Measurements from ENCODE around the gene UBE2Q1. TPM values are rescaled to one million over a fixed set of nuclear protein-coding genes. Genes with fewer than 3 reads are reported as not detected.

The UBE2Q1 gene
- total RNA-seq = 33.0 TPM
- 49.4 TPM for polyA plus RNA-seq
- long read RNA-seq, donor 1, partial matches to known transcripts = 0 of 3 reads
- long read RNA-seq, donor 1, other reads (novel, unspliced or antisense) = 0 of 3 reads
- long read RNA-seq, donor 2, transcript UBE2Q1-201 (13 exons, 3,210 nt) = major isoform, 53 of 68 reads
- long read RNA-seq, donor 2, partial matches to known transcripts = 15 of 68 reads
- long read RNA-seq, donor 2, other reads (novel, unspliced or antisense) = 0 of 68 reads
- long read RNA-seq, donor 3, transcript UBE2Q1-201 (13 exons, 3,210 nt) = major isoform, 30 of 30 reads
- long read RNA-seq, donor 3, partial matches to known transcripts = 0 of 30 reads
- long read RNA-seq, donor 3, other reads (novel, unspliced or antisense) = 0 of 30 reads
- long read RNA-seq, donor 4, transcript UBE2Q1-201 (13 exons, 3,210 nt) = major isoform, 17 of 17 reads
- long read RNA-seq, donor 4, partial matches to known transcripts = 0 of 17 reads
- long read RNA-seq, donor 4, other reads (novel, unspliced or antisense) = 0 of 17 reads
- long read RNA-seq, donor 5, transcript UBE2Q1-201 (13 exons, 3,210 nt) = major isoform, 50 of 82 reads
- long read RNA-seq, donor 5, partial matches to known transcripts = 32 of 82 reads
- long read RNA-seq, donor 5, other reads (novel, unspliced or antisense) = 0 of 82 reads
- long read RNA-seq, donor 6, transcript UBE2Q1-201 (13 exons, 3,210 nt) = major isoform, 24 of 31 reads
- long read RNA-seq, donor 6, partial matches to known transcripts = 7 of 31 reads
- long read RNA-seq, donor 6, other reads (novel, unspliced or antisense) = 0 of 31 reads
- long read RNA-seq, donor 7, transcript UBE2Q1-201 (13 exons, 3,210 nt) = major isoform, 18 of 18 reads
- long read RNA-seq, donor 7, partial matches to known transcripts = 0 of 18 reads
- long read RNA-seq, donor 7, other reads (novel, unspliced or antisense) = 0 of 18 reads
- long read RNA-seq, donor 8, partial matches to known transcripts = 5 of 9 reads
- long read RNA-seq, donor 8, other reads (novel, unspliced or antisense) = 0 of 9 reads
- long read RNA-seq, donor 9, transcript UBE2Q1-201 (13 exons, 3,210 nt) = major isoform, 12 of 12 reads
- long read RNA-seq, donor 9, partial matches to known transcripts = 0 of 12 reads
- long read RNA-seq, donor 9, other reads (novel, unspliced or antisense) = 0 of 12 reads
- long read RNA-seq, donor 10, transcript UBE2Q1-201 (13 exons, 3,210 nt) = major isoform, 16 of 30 reads
- long read RNA-seq, donor 10, partial matches to known transcripts = 14 of 30 reads
- long read RNA-seq, donor 10, other reads (novel, unspliced or antisense) = 0 of 30 reads

GRCh38 chr1:154557939-154558719, at the start of gene UBE2Q1:
UBE2Q1 (minus strand) TSS chr1:154558662; CDS start chr1:154558553, 109 bp downstream.
- Histone ChIP-seq H3K9me3 (ENCODE audit: control insufficient read depth in 2 of 2, insufficient read depth in 1 of 2, low read length in 1 of 2) (no peaks in the 10 kb centered on the region), H3K27me3 (ENCODE audit: control insufficient read depth in 2 of 2, insufficient read depth in 1 of 2, low read length in 1 of 2) (no peaks in the 10 kb centered on the region), H3K4me1 (ENCODE audit: control insufficient read depth in 2 of 2, insufficient read depth in 2 of 2, low read length in 2 of 2) (peaks cover 18 to 31% of the 10 kb centered on the region in 2 donors), H3K36me3 (ENCODE audit: control insufficient read depth in 2 of 2, insufficient read depth in 2 of 2, low read length in 1 of 2) (peaks cover 26 to 29% of the 10 kb centered on the region in 2 donors), H3K4me3 (ENCODE audit: low read length in 2 of 2) (peak within 1 kb of the TSS; percentile 79 to 92), H3K27ac (ENCODE audit: low read depth in 1 of 2, low read length in 1 of 2) (peak within 1 kb of the TSS; percentile 87 to 90)
- peak in 3 of 9 donors; percentile 4 to 46 (median 42) for DNase-seq (ENCODE audit: low read depth in 6 of 9, low spot score in 9 of 9)
- WGBS = 1% methylated on average over 68 of the region's 69 CpGs

GRCh38 chr1:154607609-154608396, 49.3 kb upstream of the UBE2Q1 start, which contains the start of gene ADAR:
ADAR (minus strand) TSS chr1:154608186; CDS start chr1:154608006, 180 bp downstream.
- H3K27ac ChIP-seq (ENCODE audit: low read depth in 1 of 2, low read length in 1 of 2) = peak within 1 kb of the TSS; percentile 94 to 98
- under 1% methylated on average over 59 of the region's 59 CpGs for WGBS
- no peaks in the 10 kb centered on the region for H3K27me3 ChIP-seq (ENCODE audit: control insufficient read depth in 2 of 2, insufficient read depth in 1 of 2, low read length in 1 of 2)
- peaks cover 25 to 53% of the 10 kb centered on the region in 2 donors for H3K4me1 ChIP-seq (ENCODE audit: control insufficient read depth in 2 of 2, insufficient read depth in 2 of 2, low read length in 2 of 2)
- H3K4me3 ChIP-seq (ENCODE audit: low read length in 2 of 2) = peak within 1 kb of the TSS; percentile 72 to 89
- peaks cover 6 to 20% of the 10 kb centered on the region in 2 donors for H3K36me3 ChIP-seq (ENCODE audit: control insufficient read depth in 2 of 2, insufficient read depth in 2 of 2, low read length in 1 of 2)
- no peaks in the 10 kb centered on the region for H3K9me3 ChIP-seq (ENCODE audit: control insufficient read depth in 2 of 2, insufficient read depth in 1 of 2, low read length in 1 of 2)
- peak; percentile 78 to 96 (median 87) for DNase-seq (ENCODE audit: low read depth in 6 of 9, low spot score in 9 of 9)

GRCh38 chr1:154607106-154607608, 48.7 kb upstream of the UBE2Q1 start:
- Histone ChIP-seq H3K36me3 (ENCODE audit: control insufficient read depth in 2 of 2, insufficient read depth in 2 of 2, low read length in 1 of 2) (peaks cover 11 to 26% of the 10 kb centered on the region in 2 donors), H3K9me3 (ENCODE audit: control insufficient read depth in 2 of 2, insufficient read depth in 1 of 2, low read length in 1 of 2) (no peaks in the 10 kb centered on the region), H3K27ac (ENCODE audit: low read depth in 1 of 2, low read length in 1 of 2) (peak overlapping the region; percentile 94 to 98), H3K27me3 (ENCODE audit: control insufficient read depth in 2 of 2, insufficient read depth in 1 of 2, low read length in 1 of 2) (no peaks in the 10 kb centered on the region), H3K4me1 (ENCODE audit: control insufficient read depth in 2 of 2, insufficient read depth in 2 of 2, low read length in 2 of 2) (peaks cover 25 to 53% of the 10 kb centered on the region in 2 donors), H3K4me3 (ENCODE audit: low read length in 2 of 2) (peak overlapping the region; percentile 72 to 89)
- peak in 1 of 9 donors; percentile 48 for DNase-seq (ENCODE audit: low read depth in 6 of 9, low spot score in 9 of 9)
- WGBS = 18% methylated on average over 11 of the region's 11 CpGs

- WGBS = 96% methylated on average over 2 of the region's 2 CpGs
- H3K4me3 ChIP-seq (ENCODE audit: low read length in 2 of 2) = no peak overlapping the region
- H3K4me1 ChIP-seq (ENCODE audit: control insufficient read depth in 2 of 2, insufficient read depth in 2 of 2, low read length in 2 of 2) = peaks cover 25 to 49% of the 10 kb centered on the region in 2 donors
- no peak for DNase-seq (ENCODE audit: low read depth in 6 of 9, low spot score in 9 of 9)
- H3K9me3 ChIP-seq (ENCODE audit: control insufficient read depth in 2 of 2, insufficient read depth in 1 of 2, low read length in 1 of 2) = no peaks in the 10 kb centered on the region
- peaks cover 28 to 42% of the 10 kb centered on the region in 2 donors for H3K36me3 ChIP-seq (ENCODE audit: control insufficient read depth in 2 of 2, insufficient read depth in 2 of 2, low read length in 1 of 2)
- no peaks in the 10 kb centered on the region for H3K27me3 ChIP-seq (ENCODE audit: control insufficient read depth in 2 of 2, insufficient read depth in 1 of 2, low read length in 1 of 2)
- H3K27ac ChIP-seq (ENCODE audit: low read depth in 1 of 2, low read length in 1 of 2) = no peak overlapping the region
These were observed 47.1 kb upstream of the UBE2Q1 start for GRCh38 chr1:154605534-154605933.

- Histone ChIP-seq H3K4me1 (ENCODE audit: control insufficient read depth in 2 of 2, insufficient read depth in 2 of 2, low read length in 2 of 2) (peaks cover 10 to 32% of the 10 kb centered on the region in 2 donors), H3K27ac (ENCODE audit: low read depth in 1 of 2, low read length in 1 of 2) (no peak overlapping the region), H3K27me3 (ENCODE audit: control insufficient read depth in 2 of 2, insufficient read depth in 1 of 2, low read length in 1 of 2) (no peaks in the 10 kb centered on the region), H3K36me3 (ENCODE audit: control insufficient read depth in 2 of 2, insufficient read depth in 2 of 2, low read length in 1 of 2) (peaks cover 42 to 59% of the 10 kb centered on the region in 2 donors), H3K4me3 (ENCODE audit: low read length in 2 of 2) (no peak overlapping the region), H3K9me3 (ENCODE audit: control insufficient read depth in 2 of 2, insufficient read depth in 1 of 2, low read length in 1 of 2) (no peaks in the 10 kb centered on the region)
- WGBS = 82% methylated on average over 2 of the region's 2 CpGs
- no peak for DNase-seq (ENCODE audit: low read depth in 6 of 9, low spot score in 9 of 9)
These were observed 44.9 kb upstream of the UBE2Q1 start for GRCh38 chr1:154603317-154603716.

GRCh38 chr1:154599658-154600057, 41.2 kb upstream of the UBE2Q1 start:
- 90% methylated on average over 3 of the region's 3 CpGs for whole genome bisulfite sequencing
- Histone ChIP-seq H3K4me1 (ENCODE audit: control insufficient read depth in 2 of 2, insufficient read depth in 2 of 2, low read length in 2 of 2) (peaks cover 5 to 13% of the 10 kb centered on the region in 2 donors), H3K4me3 (ENCODE audit: low read length in 2 of 2) (no peak overlapping the region), H3K9me3 (ENCODE audit: control insufficient read depth in 2 of 2, insufficient read depth in 1 of 2, low read length in 1 of 2) (no peaks in the 10 kb centered on the region), H3K27ac (ENCODE audit: low read depth in 1 of 2, low read length in 1 of 2) (no peak overlapping the region), H3K27me3 (ENCODE audit: control insufficient read depth in 2 of 2, insufficient read depth in 1 of 2, low read length in 1 of 2) (no peaks in the 10 kb centered on the region), H3K36me3 (ENCODE audit: control insufficient read depth in 2 of 2, insufficient read depth in 2 of 2, low read length in 1 of 2) (peaks cover 74 to 79% of the 10 kb centered on the region in 2 donors)
- DNase-seq (ENCODE audit: low read depth in 6 of 9, low spot score in 9 of 9) = no peak

GRCh38 chr1:154598871-154599635, 40.6 kb upstream of the UBE2Q1 start:
- no peaks in the 10 kb centered on the region for H3K9me3 ChIP-seq (ENCODE audit: control insufficient read depth in 2 of 2, insufficient read depth in 1 of 2, low read length in 1 of 2)
- WGBS = 94% methylated on average over 3 of the region's 3 CpGs
- no peak for DNase-seq (ENCODE audit: low read depth in 6 of 9, low spot score in 9 of 9)
- peaks cover 5 to 10% of the 10 kb centered on the region in 2 donors for H3K4me1 ChIP-seq (ENCODE audit: control insufficient read depth in 2 of 2, insufficient read depth in 2 of 2, low read length in 2 of 2)
- H3K27me3 ChIP-seq (ENCODE audit: control insufficient read depth in 2 of 2, insufficient read depth in 1 of 2, low read length in 1 of 2) = no peaks in the 10 kb centered on the region
- H3K27ac ChIP-seq (ENCODE audit: low read depth in 1 of 2, low read length in 1 of 2) = no peak overlapping the region
- peaks cover 74 to 84% of the 10 kb centered on the region in 2 donors for H3K36me3 ChIP-seq (ENCODE audit: control insufficient read depth in 2 of 2, insufficient read depth in 2 of 2, low read length in 1 of 2)
- H3K4me3 ChIP-seq (ENCODE audit: low read length in 2 of 2) = no peak overlapping the region
